GM19099 (cell line): ENCODE measurements around the gene IFITM10.

Experiments
- POLR2A ChIP-seq: IDR thresholded peaks from 3 replicates; pipeline ENCODE4 v1.6.1; 2011; ENCODE audit warnings: low read depth; ENCODE audit not compliant: insufficient read length; ENCODE audit errors: extremely low read depth

Gene IFITM10

GRCh38 chr11:1705126-1706052, 45.0 kb downstream of the IFITM10 start:
- no peak for TF ChIP-seq POLR2A

- no peak for TF ChIP-seq POLR2A
These were observed 47.2 kb downstream of the IFITM10 start for GRCh38 chr11:1703146-1703545.

- no peak for TF ChIP-seq POLR2A
These were observed 47.9 kb downstream of the IFITM10 start for GRCh38 chr11:1702506-1702905.

- no peak for TF ChIP-seq POLR2A
These were observed 49.1 kb downstream of the IFITM10 start for GRCh38 chr11:1701091-1701807.

- TF ChIP-seq POLR2A, result no peak
These were observed 50.6 kb downstream of the IFITM10 start for GRCh38 chr11:1699771-1700170.

- no peak for TF ChIP-seq POLR2A
These were observed 53.5 kb downstream of the IFITM10 start, which contains the start of gene KRTAP5-6 for GRCh38 chr11:1696608-1697570. TSS of gene KRTAP5-6 (plus strand) at chr11:1697195. CDS start at chr11:1697246, 51 bp downstream.

GRCh38 chr11:1695548-1696108, 54.8 kb downstream of the IFITM10 start:
- no peak for TF ChIP-seq POLR2A

- no peak for TF ChIP-seq POLR2A
These were observed 55.4 kb downstream of the IFITM10 start for GRCh38 chr11:1694846-1695547.

- TF ChIP-seq POLR2A, result no peak
These were observed 56.1 kb downstream of the IFITM10 start for GRCh38 chr11:1694064-1694845.

GRCh38 chr11:1693327-1694063, 56.9 kb downstream of the IFITM10 start:
- no peak for TF ChIP-seq POLR2A

- TF ChIP-seq POLR2A, result no peak
These were observed 57.6 kb downstream of the IFITM10 start for GRCh38 chr11:1692708-1693326.

- no peak for TF ChIP-seq POLR2A
These were observed 58.3 kb downstream of the IFITM10 start for GRCh38 chr11:1691878-1692707.
